Stimulated activated CD4-positive, alpha-beta T cell treated with anti-CD3 and anti-CD28 coated beads, Interleukin-2, amount 100 ng/mL, for 24 hours (primary cell): Measurements from ENCODE around the gene SLC7A1.

Experiments used
- DNase-seq, 2 donors: peaks; one replicate each; pipeline ENCODE4 v3.0.0-alpha.2; 2020

SLC7A1 gene

DNA sequence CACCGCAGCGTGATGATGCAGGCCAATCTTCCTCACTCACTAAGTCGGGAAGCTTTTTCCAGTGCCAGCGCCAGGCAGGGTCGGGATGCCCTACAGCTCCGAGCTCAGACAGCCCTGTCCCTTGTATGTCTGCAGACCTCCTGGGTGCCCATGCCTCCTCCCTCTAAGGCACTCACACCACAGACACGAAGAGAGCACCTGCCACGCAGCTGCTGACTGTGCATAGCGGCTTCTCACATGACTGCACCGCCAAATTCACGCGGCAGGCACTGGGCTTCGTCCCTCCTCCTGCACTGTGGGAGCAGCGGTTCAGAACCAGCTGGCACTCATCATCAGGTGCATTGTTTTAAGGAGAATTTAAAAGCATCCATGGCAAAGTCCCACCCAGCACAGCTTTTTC, 88.1 kb downstream of the SLC7A1 start:
- no peak for DNase-seq

DNA sequence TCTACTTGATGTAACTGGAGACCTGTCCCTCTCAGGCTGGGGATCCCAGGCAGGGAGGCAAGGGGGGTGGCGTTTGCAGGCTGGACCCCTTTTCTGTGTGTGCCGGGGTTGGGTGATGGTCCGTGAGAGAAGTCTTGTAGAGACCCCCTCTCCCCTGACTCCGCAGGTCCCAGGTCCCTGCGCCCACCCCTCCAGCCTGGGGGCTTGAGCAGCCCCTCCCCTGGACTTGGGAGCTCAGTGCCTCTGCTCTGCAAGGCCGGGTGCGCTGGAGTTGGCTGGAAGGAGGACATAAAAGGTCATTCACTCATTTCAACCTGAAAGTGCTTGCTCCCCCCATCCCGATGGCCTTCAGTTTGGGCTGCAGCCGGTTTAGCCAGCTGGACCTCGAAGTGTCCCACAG, 89.5 kb downstream of the SLC7A1 start:
- no peak for DNase-seq

DNA sequence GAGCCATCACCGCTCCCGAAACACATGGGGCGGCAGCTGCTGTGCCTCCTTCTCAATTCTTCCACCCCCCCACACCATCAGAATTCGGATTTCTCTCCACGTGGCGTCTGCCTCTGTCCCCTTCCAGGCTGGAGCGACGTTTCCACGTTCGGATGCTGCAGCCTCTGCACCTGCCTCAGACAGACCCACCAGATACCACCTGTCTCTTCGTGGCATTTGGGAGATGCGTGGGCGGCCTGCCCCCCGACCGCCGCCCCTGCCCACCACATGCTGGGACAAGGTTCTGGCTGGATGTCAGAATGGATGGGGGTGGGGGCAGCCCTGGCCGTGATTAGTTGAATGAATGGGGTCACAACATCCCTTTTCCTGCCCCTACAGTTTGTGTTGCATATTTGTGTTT, 90.0 kb downstream of the SLC7A1 start:
- DNase-seq, result no peak

DNA sequence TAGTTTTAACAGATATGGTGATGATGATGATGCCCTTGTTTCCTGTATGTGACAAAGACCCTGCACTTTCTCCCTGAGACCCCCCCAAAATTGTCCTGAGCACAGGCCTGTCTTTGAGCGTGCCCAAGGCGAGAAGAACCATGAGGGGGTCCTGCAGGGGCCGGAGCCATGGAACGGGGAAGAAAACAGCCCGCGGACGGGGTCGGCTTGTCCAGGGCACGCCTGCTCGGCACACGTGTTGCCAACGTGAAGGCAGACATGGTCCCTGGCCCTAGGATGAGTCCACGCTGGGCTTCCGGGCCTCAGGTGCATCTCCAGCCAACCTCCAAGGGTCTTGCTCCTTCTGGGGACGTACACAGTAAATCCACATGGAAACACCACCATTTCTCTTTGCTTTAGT, 90.8 kb downstream of the SLC7A1 start:
- no peak for DNase-seq

DNA sequence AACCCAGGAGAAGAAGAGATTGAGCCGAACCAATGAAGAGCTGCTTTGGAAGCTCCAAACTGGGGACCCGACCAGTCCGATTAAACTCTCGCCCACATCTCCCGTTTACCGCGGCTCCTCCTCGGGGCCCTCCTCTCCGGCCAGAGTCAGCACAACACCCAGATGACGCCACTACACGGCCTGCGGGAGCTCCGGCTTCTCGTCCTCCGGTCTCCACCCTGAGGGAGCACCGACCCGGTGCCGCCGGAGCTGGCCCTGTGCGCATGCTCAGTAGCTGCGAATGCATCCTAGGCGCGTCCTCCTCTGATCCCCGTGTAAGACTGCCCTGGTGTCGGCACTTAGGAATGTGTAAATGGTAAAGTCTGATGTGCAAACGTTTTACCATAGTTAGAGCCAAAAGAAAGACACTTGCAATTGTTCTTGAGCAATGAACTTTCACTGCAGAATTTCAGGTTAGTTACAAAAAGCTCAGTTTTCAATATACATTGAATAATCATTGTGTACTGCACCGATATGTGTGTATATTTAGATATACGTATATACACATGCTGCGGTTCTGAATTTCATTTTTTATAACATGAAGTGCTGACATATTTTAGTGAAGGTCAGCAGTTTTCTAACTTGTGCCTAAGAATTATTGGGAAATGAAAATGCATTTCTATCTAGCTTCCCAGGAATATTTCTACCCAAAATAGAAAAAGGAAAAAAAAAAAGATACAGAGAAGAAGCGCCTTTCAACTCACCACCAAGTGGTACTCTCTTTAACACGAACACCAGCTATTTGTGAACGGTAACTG, 92.2 kb downstream of the SLC7A1 start:
- peak in 1 of 2 donors; percentile 24 for DNase-seq

DNA sequence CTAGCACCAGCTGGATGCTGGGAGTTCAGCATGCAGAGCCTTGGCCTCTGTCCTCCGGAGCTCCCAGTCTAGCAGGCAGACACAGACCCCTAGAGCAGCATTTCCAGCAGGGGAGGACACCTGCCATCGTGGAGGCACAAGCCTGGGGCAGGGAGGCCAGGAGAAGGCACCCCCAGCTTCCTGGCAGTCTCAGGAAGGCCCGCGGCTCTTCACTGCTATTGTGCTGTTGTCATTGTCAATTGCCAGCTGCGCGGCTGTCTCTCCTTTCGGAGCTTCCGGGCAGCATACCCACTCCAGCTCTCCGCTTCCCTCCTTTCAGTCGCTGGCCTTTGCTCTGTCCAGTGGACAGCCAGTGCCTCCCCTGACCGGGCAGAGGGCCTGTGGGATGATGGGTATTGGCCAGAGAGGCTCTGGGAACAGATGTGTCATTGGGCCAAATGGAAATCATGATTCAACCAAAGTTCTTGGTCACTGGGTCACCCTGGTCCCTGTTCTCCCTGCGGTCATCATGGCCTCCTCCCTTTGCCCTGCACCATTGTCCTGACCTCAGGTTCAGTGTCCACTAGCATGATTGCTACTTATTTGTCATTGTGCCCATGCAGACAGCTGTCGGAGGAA, 93.0 kb downstream of the SLC7A1 start:
- no peak for DNase-seq

DNA sequence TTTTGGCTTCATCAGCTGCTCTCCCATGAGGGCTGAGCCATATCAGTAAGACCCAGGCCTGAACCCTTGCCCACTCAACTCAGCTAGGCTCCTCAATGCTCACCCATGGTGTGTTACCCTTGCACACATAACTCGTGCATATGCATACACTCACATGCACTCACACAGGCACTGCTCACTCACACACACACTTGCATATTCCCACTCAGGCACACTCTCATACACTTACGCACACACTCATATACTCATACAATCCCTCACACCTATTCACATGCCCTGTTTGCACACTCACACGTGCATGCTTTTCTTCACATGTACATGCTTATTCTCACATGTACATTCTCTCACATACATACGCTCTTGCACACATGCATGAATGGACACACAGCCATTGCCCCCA, 93.8 kb downstream of the SLC7A1 start:
- DNase-seq, result no peak

DNA sequence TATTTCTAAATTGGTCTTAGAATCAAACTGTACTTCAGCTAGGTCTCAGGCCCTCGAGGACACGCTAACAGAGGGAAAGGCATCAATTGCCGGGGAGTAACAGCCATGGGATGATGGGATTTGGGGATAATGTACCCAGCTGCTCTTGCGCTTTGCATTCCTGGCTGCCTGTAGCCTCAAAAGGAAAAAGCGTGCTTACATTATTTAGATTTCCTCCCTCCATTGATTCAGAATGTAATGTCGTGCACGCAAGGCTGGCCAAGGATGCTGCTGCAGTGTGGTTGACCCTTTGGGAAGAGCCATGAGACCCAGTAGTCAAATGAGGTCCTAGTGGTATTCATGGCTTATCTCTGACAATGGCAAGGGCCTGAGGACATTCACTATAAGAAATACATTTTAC, 95.1 kb downstream of the SLC7A1 start:
- DNase-seq, result no peak

DNA sequence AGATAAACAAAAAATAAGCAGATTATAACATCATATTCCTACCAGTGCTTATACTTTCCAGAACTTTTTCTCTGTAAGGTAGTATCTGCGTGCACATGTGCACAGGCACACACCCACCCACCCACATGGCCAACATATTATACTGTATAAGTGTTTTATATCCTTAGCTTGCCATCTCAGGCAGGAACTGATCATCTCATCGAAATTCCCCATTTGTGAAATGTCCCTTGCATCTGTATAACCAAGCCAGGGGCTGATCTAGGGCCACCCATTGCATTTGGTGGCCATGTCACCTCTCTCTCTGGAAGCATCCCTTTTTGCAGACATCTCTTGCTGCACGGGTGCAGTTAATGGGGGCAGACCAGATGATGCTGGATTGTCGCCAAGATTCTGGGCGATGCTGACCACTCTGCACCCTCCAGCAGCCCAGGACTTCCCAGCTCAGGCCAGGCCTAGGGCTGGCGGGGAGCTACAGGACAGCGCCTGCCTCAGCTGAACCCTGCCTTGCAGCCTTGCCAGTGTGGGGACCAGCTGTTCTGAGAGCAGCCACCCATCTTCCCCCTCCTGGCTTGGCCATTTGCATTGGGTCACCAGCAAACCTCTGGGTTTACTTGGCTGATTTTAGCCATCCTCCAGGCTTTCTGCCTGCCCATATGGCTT, 95.9 kb downstream of the SLC7A1 start:
- DNase-seq, result no peak

DNA sequence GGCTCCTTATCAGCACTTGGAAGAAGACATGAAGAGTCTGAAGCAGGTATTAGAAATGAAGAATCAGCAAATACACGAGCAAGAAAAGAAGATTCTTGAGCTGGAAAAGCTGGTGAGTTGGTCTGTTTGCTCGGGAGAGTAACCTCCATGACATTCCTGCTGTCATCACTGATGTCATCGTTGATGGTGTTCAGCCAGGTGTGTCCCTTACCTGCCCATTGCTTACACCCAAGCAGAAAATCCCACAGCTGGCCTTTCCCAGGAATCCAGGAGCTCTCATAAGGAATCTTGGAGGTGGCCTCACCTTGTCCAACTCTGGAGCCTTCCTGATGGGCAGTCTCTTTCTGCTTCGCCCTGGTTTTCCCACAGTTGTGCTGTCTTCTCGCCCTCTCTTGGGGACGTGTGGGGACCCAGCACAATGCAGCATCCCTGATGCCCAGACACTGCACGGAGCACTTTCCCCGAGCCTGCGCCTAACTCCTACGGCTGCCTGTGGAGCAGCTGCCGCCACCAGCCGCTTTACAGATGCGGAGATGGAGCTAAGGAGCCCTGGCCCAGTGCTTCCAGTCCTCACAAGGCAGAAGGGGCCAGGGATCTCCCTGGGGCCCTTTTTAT, 97.0 kb downstream of the SLC7A1 start:
- no peak for DNase-seq

DNA sequence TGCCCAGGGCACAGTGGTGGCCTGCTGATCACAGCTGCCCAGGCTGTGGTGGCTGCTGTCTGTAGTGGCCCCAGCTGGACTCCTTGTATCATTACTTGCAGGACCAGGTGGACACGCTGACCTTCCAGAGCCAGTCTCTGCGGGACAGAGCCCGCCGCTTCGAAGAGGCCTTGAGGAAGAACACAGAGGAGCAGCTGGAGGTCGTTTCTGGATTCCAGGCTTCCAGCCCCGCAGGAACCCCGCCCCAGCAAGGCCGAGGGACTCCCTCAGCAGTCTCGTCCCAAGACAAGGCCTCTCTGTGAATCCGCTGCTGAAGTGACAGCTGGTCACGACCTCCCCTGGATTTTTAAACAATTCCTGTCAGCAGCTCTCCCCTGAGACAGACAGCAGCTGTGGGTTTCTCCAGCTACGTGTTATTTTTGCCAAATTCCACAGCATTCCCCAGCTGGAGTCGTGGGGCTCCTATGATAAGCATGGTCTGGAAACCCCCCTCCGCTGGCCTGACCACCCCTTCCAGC, 98.3 kb downstream of the SLC7A1 start:
- DNase-seq, result no peak

DNA sequence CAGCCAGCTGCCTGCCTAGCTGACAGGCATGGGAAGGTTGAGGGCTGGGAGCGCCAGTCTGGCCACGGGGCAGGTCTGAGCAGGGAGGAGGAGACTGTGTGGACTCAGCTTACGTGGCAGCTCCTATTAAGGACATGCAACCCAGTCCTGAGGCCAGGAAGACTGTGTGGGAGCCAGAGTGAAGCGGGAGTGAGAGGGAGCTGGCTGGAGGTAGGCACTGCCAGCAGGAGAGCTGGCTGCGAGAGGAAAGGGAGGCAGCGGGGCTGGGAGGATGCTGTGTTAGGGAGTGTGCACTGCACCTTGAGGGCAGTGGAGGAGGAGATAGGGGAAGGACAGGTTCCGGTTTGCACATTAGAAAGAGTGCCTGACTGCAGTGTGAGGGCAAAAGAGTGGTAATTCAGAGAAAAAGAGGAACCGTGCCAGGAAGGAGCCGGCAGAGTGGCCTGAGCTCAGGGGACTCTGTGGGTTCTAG, 99.2 kb downstream of the SLC7A1 start:
- DNase-seq, result no peak

DNA sequence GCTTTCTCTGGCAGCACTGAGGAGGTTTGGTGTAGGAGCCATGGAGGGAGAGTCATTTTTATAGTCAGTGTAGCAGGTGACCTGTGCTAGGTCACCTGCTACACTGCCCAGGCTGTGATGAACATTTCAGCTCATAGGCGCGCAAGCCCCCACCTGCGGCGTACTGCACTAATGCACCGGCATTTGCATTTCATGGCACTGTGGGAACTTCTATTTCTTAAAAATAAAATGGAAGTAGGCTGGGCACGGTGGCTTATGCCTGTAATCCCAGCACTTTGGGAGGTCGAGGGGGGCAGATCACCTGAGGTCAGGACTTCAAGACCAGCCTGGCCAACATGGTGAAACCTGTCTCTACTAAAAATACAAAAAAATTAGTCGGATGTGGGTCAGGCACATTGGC, 101.0 kb downstream of the SLC7A1 start:
- no peak for DNase-seq

DNA sequence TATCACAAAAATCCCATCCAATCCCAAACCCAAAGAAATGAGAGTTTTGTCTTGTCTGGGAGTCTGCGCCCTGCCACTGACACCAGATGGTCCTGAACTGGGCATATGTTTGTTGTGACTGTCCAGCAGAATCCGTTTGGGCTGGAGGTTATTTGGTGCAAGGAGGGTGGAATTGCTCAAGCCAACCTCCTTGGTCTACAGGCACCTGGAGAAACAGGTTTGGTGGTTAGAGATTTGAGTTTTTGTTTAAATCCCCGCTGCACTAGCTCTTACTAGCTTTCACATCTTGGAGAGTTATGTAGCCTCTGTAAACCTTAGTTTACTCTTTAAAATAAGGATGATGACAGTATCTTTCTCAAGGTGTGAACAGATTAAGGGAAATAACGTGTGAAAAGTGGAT, 101.7 kb downstream of the SLC7A1 start:
- DNase-seq, result no peak

DNA sequence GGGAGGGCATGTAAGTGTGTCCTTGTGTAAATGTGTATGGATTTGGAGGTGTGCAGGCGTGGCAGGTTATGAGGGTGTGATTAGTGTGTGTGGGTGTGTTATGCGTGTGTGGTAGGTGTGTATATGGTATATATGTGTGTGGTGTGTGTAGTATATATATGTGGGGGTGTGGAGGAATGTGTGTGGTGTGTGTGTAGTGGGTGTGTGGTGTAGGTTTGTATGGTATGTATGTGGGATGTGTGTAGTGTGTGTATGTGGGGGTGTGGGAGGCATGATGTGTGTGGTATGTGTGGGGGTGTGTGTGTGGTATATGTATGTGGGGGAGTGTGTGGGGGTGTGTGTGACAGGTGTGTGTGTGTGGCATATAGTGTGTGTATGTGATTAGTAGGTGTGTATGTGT, 104.2 kb downstream of the SLC7A1 start:
- DNase-seq, result no peak

DNA sequence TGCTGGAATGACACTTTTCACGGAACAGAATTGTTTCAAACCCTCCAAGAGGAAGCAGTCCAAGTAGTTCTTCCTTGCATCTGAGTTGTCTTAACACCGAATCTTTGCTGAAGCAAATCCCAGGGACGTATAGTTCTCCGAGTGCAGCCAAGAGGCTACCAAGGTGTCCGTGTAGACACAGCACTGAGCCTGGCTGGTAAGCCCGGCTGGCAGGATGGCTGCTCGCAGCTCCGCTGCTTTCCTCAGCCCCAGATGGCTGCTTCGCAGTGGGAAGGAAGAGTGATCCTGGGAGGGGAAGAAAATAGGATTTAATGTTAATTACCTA, 105.0 kb downstream of the SLC7A1 start:
- no peak for DNase-seq

DNA sequence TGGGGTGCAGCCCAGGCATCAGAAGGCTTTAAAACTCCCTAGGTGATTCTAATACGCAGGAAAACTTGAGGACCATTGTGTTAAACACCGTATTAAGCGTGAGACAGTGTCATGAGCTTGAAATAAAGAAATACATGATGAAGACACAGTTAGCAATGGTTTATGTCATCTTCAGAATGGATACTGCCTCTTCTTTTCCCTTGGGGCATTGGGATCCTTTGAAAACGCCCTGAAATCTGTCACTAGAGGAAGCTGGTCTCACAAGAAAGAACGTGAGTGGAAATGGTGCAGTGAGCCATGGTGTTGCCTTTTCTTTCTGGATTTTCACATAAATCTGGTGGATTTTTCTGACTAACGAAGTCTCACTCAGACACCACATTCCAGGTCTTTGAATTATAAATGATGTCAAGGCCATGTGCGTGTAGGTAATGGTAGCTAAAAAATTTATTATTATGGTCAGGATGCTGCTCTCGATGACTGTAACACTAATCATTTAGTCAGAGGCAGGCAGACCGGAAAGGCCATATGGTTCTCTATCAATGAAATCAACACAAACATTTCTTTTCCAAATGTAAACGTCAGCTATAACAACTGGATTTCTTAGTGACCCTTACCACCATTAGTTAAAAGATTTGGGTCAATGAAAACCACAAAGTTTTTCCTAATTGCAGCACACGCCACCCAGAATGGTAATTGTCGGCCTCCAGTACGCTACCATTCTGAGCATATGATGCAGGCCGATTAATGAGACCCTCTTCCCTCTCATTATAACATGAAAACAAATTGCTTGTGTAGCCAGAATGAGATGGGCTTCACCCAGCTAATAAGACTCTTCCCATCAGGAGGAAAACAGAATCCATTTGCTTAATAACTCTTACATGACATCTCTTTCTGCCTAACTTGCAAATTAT, 105.6 kb downstream of the SLC7A1 start:
- DNase-seq, result no peak

DNA sequence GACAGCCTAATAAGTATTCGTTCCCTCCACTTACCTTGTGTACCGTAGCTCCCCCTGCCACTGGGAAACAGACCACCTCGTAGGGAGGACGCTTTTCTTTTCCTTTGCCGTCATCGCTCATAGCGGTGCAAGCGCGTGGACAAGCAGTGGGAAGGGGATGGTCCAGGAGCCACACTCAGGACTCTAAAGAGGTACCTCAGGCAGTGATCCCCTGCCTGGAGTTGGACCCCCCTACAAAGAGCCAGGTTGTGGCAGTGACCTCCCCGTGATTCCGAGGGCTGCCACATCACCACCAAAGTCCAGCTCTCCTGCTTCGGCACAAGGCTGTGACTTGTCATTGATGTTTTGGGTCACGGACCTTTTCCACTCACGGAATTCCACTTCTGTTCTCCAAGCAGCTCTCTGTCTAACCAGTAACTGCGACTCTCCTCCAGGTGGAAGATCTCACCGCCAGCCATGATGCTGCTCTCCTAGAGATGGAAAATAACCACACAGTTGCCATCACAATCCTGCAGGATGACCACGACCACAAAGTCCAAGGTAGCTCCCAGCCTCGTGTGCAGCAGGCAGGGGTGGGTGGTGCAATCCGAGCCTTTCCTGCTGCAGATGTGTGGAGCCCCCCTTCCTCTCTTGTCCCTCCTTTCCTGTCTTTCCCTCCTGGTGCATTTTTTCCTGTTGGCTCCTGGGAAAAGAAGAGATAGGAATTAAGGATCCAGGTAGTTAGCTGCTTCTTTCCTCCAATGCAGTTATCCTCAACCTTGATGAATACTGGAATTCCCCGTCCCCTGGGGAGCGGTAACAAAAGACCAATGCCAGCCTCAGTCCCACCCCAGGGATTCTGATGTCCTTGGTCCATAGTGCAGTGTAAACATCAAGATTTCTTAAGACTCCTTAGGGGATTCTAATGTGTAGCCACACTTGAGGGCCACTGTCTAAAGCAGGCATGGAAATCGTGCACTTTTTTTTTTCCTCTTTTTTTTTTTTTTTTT, 107.7 kb downstream of the SLC7A1 start:
- no peak for DNase-seq

DNA sequence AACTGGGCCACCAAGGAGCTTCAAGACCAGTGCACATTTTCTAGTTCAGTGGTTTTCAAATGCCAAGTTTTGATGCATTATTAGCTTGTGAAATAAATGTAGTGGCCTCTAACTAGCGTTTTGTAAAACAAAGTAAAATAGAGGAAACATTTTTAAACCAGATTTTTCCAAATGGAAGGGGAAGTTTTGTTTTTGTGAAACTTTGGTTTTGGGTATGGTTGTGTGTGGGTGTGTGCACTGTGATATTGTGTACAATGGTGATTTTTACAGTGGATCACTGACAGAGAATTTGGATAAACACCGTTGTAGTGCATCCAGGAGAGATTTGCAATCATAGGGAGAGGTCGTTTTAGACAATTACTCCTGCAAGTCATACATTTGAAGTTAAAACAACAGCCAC, 108.9 kb downstream of the SLC7A1 start:
- no peak for DNase-seq

DNA sequence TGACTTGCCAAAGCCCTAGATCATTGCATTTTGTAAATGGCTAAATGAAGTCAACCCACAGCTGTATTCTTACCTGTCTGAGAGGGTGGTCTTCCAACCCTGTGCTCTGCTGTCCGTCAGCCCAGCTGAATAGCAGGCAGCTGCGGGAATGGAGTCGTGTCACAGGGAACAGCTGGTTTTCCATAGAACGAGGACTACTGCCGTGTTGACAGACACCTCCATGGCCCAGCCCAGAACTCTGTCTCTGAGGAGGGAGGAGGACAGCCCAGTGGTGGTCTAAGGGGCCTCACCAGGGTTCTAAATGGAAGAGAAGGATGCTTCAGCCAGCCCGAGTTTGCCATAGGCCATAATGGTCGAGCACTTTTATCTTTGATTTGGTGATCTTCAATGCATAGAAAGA, 110.7 kb downstream of the SLC7A1 start:
- DNase-seq, result no peak

DNA sequence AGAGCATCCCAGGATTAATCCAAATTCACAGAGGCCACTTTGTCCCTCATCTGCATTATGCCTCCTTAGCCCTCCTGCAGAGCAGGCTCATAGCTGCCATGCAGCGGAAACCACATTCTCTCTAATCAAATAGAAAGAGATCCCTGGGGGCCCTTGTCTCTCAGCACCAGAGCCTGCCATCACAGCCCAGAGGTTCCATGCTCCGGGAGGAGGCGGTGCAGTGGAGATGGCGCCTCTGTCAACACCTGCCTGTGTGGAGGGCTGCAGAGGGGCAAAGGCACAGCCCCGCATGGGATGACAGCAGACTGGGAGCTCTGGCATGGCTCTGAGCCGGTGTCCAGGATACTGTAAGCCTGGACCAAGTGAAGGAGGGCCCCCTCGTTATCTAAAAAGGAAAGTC, 111.3 kb downstream of the SLC7A1 start:
- no peak for DNase-seq
